K562 (cell line): ENCODE results near the gene FAM3C. TPM values are rescaled to one million over a fixed set of nuclear protein-coding genes. Genes with fewer than 3 reads are reported as not detected.
A peak's percentile ranks its signal among the peaks of the same experiment; 100 is the strongest.

Source experiments
- ATAC-seq: fragments of 200-7000 bp; cut with Tn5 transposase; 3 replicates; pipeline ENCODE4 v1.9.1; 2020; ENCODE audit warnings: moderate library complexity
- BruUV-seq: library from RNA; stranded (reverse); fragments of 400-500 nt; replicated peaks from 2 replicates; lab custom pipeline; 2021; lab: Mats Ljungman, UMichigan
- CTCF ChIA-PET: fragments of 300-600 bp; formaldehyde crosslinking; extraction: SDS; loops from one replicate; lab custom pipeline; 2021; ENCODE audit warnings: low intra/inter-chr PET ratio; lab: Yijun Ruan, JAX
- POLR2A ChIA-PET: fragments of 300-600, 350-650 bp; sonication (Branson Sonifier 250); formaldehyde crosslinking; extraction: SDS; loops from one replicate; lab custom pipeline; 2021; ENCODE audit warnings: antibody characterized with exemption, inconsistent platforms; lab: Yijun Ruan, JAX
- DNase-seq, 4 experiments: peaks; one replicate each; pipeline versions ENCODE4 v3.0.0 to v3.0.0-alpha.2; 2011 to 2018; ENCODE audit warnings: low spot score in 3 of 4, mixed read lengths in 3 of 4; ENCODE audit errors: extremely low read depth in 1 of 4
- FAIRE-seq: peaks from 2 replicates; lab custom pipeline; 2011; peaks lifted over from hg19 to GRCh38; lab: Jason Lieb, UNC
- H2AFZ ChIP-seq: 2 replicates; pipeline ENCODE4 v1.6.0; 2011; ENCODE audit warnings: low read depth, low read length, control low read depth, inconsistent platforms
- H3K27ac ChIP-seq: fragments of 200-600 bp; 3 replicates; pipeline ENCODE4 v1.8.0; 2011; ENCODE audit warnings: low read depth, mild to moderate bottlenecking, control low read depth, inconsistent platforms, low read length, moderate library complexity, mixed read lengths; ENCODE audit errors: extremely low read depth
- H3K27me3 ChIP-seq, 2 experiments: fragments of 300-600 bp in 1 of 2; 2 replicates in 1 of 2; 3 replicates in 1 of 2; pipeline versions ENCODE4 v1.6.0 to v1.8.0; 2011; ENCODE audit warnings: inconsistent platforms in 2 of 2, low read length in 2 of 2, mild to moderate bottlenecking in 1 of 2, mixed read lengths in 1 of 2, moderate library complexity in 1 of 2; ENCODE audit not compliant: control insufficient read depth in 2 of 2, insufficient read depth in 2 of 2
- H3K36me3 ChIP-seq: fragments of 300-600 bp; 3 replicates; pipeline ENCODE4 v1.8.0; 2011; ENCODE audit warnings: mild to moderate bottlenecking, low read length, inconsistent platforms; ENCODE audit not compliant: control insufficient read depth, insufficient read depth
- H3K4me1 ChIP-seq, 2 experiments: fragments of 200-600 bp in 1 of 2; replicated peaks in 1 of 2; 2 replicates in 1 of 2; 3 replicates in 1 of 2; pipeline versions ENCODE4 v1.5.1 to v1.8.0; 2011; ENCODE audit warnings: inconsistent platforms in 2 of 2, low read length in 2 of 2, mild to moderate bottlenecking in 1 of 2, mixed read lengths in 1 of 2, moderate library complexity in 1 of 2; ENCODE audit not compliant: control insufficient read depth in 2 of 2, insufficient read depth in 2 of 2
- H3K4me2 ChIP-seq: 2 replicates; pipeline ENCODE4 v1.6.1; 2011; ENCODE audit warnings: low read length, control low read depth, inconsistent platforms, mixed read lengths; ENCODE audit not compliant: insufficient read depth
- H3K4me3 ChIP-seq: fragments of 200-600 bp; sonication (generic), shearing (Covaris generic); 2 replicates; pipeline ENCODE4 v1.5.1; 2016; ENCODE audit warnings: control low read depth, inconsistent platforms
- H3K79me2 ChIP-seq: fragments of 200-600 bp; 3 replicates; pipeline ENCODE4 v1.8.0; 2011; ENCODE audit warnings: low read length, inconsistent platforms; ENCODE audit not compliant: control insufficient read depth, insufficient read depth
- H3K9ac ChIP-seq, 2 experiments: 2 replicates each; pipeline versions ENCODE4 v1.6.0 to v1.6.1; 2011; ENCODE audit warnings: low read depth in 2 of 2, low read length in 2 of 2, control low read depth in 1 of 2, inconsistent platforms in 1 of 2, mild to moderate bottlenecking in 1 of 2, mixed read lengths in 1 of 2; ENCODE audit not compliant: insufficient read depth in 1 of 2
- H3K9me1 ChIP-seq: one replicate; pipeline ENCODE4 v1.6.0; 2011; ENCODE audit warnings: inconsistent platforms, mild to moderate bottlenecking, low read length, moderate library complexity; ENCODE audit not compliant: control insufficient read depth, insufficient read depth
- H3K9me3 ChIP-seq: replicated peaks from 2 replicates; pipeline ENCODE4 v1.5.1; 2011; ENCODE audit warnings: low read depth, low read length, inconsistent platforms; ENCODE audit not compliant: control insufficient read depth, insufficient read depth
- H4K20me1 ChIP-seq: replicated peaks from 2 replicates; pipeline ENCODE4 v1.6.1; 2011; ENCODE audit warnings: low read length, inconsistent platforms, mixed read lengths; ENCODE audit not compliant: control insufficient read depth, insufficient read depth
- CBX1 ChIP-seq: sonication (generic); IDR thresholded peaks from 2 replicates; pipeline ENCODE4 v1.6.1; 2016; ENCODE audit warnings: antibody characterized with exemption, low read depth, mild to moderate bottlenecking
- CEBPG ChIP-seq, 3 experiments: fragments of 200-800 bp in 1 of 3; sonication (Bioruptor generic) in 1 of 3; sonication (generic) in 1 of 3; formaldehyde crosslinking in 1 of 3; IDR thresholded peaks in 2 of 3; conservative IDR thresholded peaks in 1 of 3; 2 replicates each; pipeline versions ENCODE4 v1.6.1 to v1.8.0; 2016 to 2022; ENCODE audit warnings: missing compliant biosample characterization in 2 of 3, missing genetic modification characterization in 2 of 3, mild to moderate bottlenecking in 1 of 3, missing genetic modification reagents in 1 of 3
- ETV5 ChIP-seq: sonication (generic); formaldehyde crosslinking; IDR thresholded peaks from 2 replicates; pipeline ENCODE4 v1.4.0; 2020; ENCODE audit warnings: low read depth, mild to moderate bottlenecking, missing genetic modification reagents
- KLF1 ChIP-seq: fragments of 450-650 bp; IDR thresholded peaks from 2 replicates; pipeline ENCODE4 v1.6.1; 2016; ENCODE audit warnings: missing genetic modification characterization, missing compliant biosample characterization
- NFRKB ChIP-seq: fragments of 450-650 bp; IDR thresholded peaks from 2 replicates; pipeline ENCODE4 v1.6.1; 2016; ENCODE audit warnings: low read depth
- NR4A1 ChIP-seq, 2 experiments: fragments of 250-450 bp in 1 of 2; fragments of 450-650 bp in 1 of 2; sonication (Bioruptor Pico) in 1 of 2; IDR thresholded peaks; 2 replicates each; pipeline versions ENCODE4 v1.4.0 to v1.6.1; 2016 to 2020; ENCODE audit warnings: mild to moderate bottlenecking in 2 of 2, missing compliant biosample characterization in 1 of 2, missing genetic modification characterization in 1 of 2, moderate library complexity in 1 of 2
- PHB2 ChIP-seq: fragments of 450-650 bp; IDR thresholded peaks from 2 replicates; pipeline ENCODE4 v1.6.1; 2017; ENCODE audit warnings: low read depth
- PHF8 ChIP-seq: fragments of 200-600 bp; sonication (generic); IDR thresholded peaks from 2 replicates; pipeline ENCODE4 v1.6.1; 2012; ENCODE audit warnings: mixed run types, mild to moderate bottlenecking, inconsistent platforms, low read length, moderate library complexity, borderline replicate concordance
- POLR2G ChIP-seq: fragments of 200-400 bp; formaldehyde crosslinking; IDR thresholded peaks from 2 replicates; pipeline ENCODE4 v1.6.1; 2017; ENCODE audit warnings: low read depth, mild to moderate bottlenecking, antibody characterized with exemption, low read length, moderate library complexity
- RBFOX2 ChIP-seq: fragments of 200-400 bp; formaldehyde crosslinking; IDR thresholded peaks from 2 replicates; pipeline ENCODE4 v1.6.1; 2017; ENCODE audit warnings: low read depth, mild to moderate bottlenecking, low read length, moderate library complexity
- RHOXF2B ChIP-seq: fragments of 250-450 bp; sonication (Bioruptor Pico); conservative IDR thresholded peaks from 2 replicates; pipeline ENCODE4 v1.5.1; 2021
- SMARCA4 ChIP-seq: fragments of 450-650 bp; IDR thresholded peaks from 2 replicates; pipeline ENCODE4 v1.6.1; 2016
- TEAD2 ChIP-seq: fragments of 450-650 bp; IDR thresholded peaks from 2 replicates; pipeline ENCODE4 v1.6.1; 2016; ENCODE audit warnings: missing genetic modification characterization, control low read depth, missing compliant biosample characterization
- WGBS: fragments of 100-300 bp; shearing (Covaris generic); methylation state at CpG from one replicate; pipeline ENCODE4 v1.1.6; 2016; ENCODE audit warnings: low coverage, mixed read lengths; ENCODE audit not compliant: insufficient coverage; ENCODE audit errors: missing lambda C conversion rate; 5-methylcytosine and 5-hydroxymethylcytosine counted together
- in situ Hi-C: fragments of 300-500 bp; cut with MboI; formaldehyde crosslinking; loops from 4 replicates; pipeline ENCODE4 v1.15.0; 2018; ENCODE audit warnings: inconsistent platforms, mixed read lengths
- intact Hi-C: fragments of 100-400 bp; cut with micrococcal nuclease; formaldehyde crosslinking; loops from 2 replicates; pipeline ENCODE4 v1.14.2; 2022
- polyA plus RNA-seq, 8 experiments: library from polyadenylated mRNA; depleted of rRNA in 4 of 8; stranded (reverse) in 5 of 8; unstranded in 3 of 8; fragments of >200 nt; fragmentation: Nextera tagmentation in 2 of 8; fragmentation: Illumina TruSeq in 1 of 8; extraction: Ambion mirVana in 2 of 8; extraction: Trizol in 1 of 8; gene quantifications; 2 replicates each; pipeline versions ENCODE4 v1.2.1 to v1.2.3, GENCODE V29; 2011 to 2014; ENCODE audit warnings: inconsistent platforms in 1 of 8, missing spikeins in 1 of 8
- total RNA-seq, 7 experiments: library from RNA; depleted of rRNA in 6 of 7; stranded (reverse); fragments of >200 nt in 6 of 7; fragmentation: Illumina TruSeq in 2 of 7; extraction: Trizol in 2 of 7; gene quantifications; 2 replicates each; pipeline versions ENCODE4 v1.2.1 to v1.2.3, GENCODE V29; 2011 to 2021; ENCODE audit warnings: low replicate concordance in 1 of 7
- TF ChIP-seq, protein P1 (sequence below): fragments of 450-650 bp; IDR thresholded peaks from 2 replicates; pipeline ENCODE4 v1.6.1; 2017; ENCODE audit warnings: antibody characterized with exemption, mild to moderate bottlenecking
- TF ChIP-seq, protein P2 (sequence below): sonication (generic); formaldehyde crosslinking; IDR thresholded peaks from 2 replicates; pipeline ENCODE4 v1.9.0; 2022; ENCODE audit warnings: mild to moderate bottlenecking, missing genetic modification reagents

The FAM3C gene
- total and polyA plus RNA-seq, 9 of the 15 experiments (the other 6 are each of a cell fraction or from before 2014, with no cell fraction given): 10.6 to 42.6 (median 30.0) TPM

DNA sequence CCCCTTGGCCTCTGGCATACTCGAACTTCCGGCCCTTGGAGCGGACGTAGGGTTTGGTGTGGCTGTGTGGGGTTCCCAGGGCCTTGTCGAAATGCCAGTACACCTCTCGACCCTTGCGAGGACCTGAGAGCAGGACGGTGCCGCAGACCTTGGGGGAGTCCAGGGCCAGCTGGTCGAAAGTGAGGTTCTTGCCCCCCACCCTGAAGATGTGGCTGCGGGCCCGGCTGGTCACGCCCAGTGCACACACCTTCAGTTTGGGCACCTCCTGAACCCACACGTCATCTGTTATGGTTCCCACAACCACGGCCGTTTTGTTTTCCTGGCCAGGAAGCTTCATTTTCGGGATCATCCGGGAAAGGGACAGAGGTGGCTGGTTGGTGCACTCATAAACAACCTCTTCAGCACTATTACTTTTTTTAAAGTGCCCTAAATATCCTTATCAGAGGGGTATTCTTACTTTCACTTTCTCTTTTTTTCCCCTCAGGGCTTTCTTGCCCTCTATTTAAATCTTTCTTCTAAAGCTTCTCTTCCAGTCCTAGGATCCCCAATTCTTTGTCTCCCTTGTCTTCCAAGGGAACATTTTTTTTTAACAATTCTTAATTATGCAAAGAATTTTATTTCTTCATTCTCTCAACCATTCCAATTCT lies 44.9 kb upstream of the FAM3C start:
- peak; percentile 60 for ATAC-seq
- H3K4me3 ChIP-seq: peak overlapping the region; percentile 17
- intact Hi-C loops: no loop called here
- FAIRE-seq: no peak
- H3K4me1 ChIP-seq: peaks cover 11 to 14% of the 10 kb centered on the region in 2 experiments; a peak in 4 of 5 replicates
- no peaks in the 10 kb centered on the region for H3K9me3 ChIP-seq
- H3K9ac ChIP-seq: peak overlapping the region; percentile 60 to 76
- POLR2A ChIA-PET: interaction anchor here (1.4 kb wide), 2 partner anchors 17 to 45 kb away, joined by 6 to 7 read pairs; partner anchors contain the start of gene FAM3C
- in situ Hi-C loops: no loop called here
- DNase-seq: peak in 2 of 4 experiments; percentile 29 to 31
- H3K27me3 ChIP-seq: no peaks in the 10 kb centered on the region
- H3K36me3 ChIP-seq: no peaks in the 10 kb centered on the region
- WGBS: 34% methylated on average over 18 of the region's 18 CpGs
- peak overlapping the region; percentile 48; the same call in 2 of the 3 replicates for H3K27ac ChIP-seq
- CTCF ChIA-PET: interaction anchor here (0.6 kb wide), 1 partner anchor 13 kb away, joined by 3 read pairs; no protein-coding TSS in a partner anchor
- H4K20me1 ChIP-seq: no peaks in the 10 kb centered on the region
- no TSS peak for BruUV-seq
- peak overlapping the region; percentile 99 for H2AFZ ChIP-seq
- no peaks in the 10 kb centered on the region for H3K79me2 ChIP-seq
- H3K9me1 ChIP-seq: no peaks in the 10 kb centered on the region
- H3K4me2 ChIP-seq: peak overlapping the region; percentile 80
- TF ChIP-seq CBX1: 0 out of 2 replicates have a peak, but pooled peaks have one; percentile 33
- TF ChIP-seq RBFOX2: 0 out of 2 replicates have a peak, but pooled peaks have one; percentile 24
- TF ChIP-seq ETV5 (CRISPR knock-in tag): no peak
- TF ChIP-seq NFRKB: no peak
- TF ChIP-seq PHF8: peak; percentile 14; the same call in 1 of the 2 replicates
- TF ChIP-seq, protein P1, sequence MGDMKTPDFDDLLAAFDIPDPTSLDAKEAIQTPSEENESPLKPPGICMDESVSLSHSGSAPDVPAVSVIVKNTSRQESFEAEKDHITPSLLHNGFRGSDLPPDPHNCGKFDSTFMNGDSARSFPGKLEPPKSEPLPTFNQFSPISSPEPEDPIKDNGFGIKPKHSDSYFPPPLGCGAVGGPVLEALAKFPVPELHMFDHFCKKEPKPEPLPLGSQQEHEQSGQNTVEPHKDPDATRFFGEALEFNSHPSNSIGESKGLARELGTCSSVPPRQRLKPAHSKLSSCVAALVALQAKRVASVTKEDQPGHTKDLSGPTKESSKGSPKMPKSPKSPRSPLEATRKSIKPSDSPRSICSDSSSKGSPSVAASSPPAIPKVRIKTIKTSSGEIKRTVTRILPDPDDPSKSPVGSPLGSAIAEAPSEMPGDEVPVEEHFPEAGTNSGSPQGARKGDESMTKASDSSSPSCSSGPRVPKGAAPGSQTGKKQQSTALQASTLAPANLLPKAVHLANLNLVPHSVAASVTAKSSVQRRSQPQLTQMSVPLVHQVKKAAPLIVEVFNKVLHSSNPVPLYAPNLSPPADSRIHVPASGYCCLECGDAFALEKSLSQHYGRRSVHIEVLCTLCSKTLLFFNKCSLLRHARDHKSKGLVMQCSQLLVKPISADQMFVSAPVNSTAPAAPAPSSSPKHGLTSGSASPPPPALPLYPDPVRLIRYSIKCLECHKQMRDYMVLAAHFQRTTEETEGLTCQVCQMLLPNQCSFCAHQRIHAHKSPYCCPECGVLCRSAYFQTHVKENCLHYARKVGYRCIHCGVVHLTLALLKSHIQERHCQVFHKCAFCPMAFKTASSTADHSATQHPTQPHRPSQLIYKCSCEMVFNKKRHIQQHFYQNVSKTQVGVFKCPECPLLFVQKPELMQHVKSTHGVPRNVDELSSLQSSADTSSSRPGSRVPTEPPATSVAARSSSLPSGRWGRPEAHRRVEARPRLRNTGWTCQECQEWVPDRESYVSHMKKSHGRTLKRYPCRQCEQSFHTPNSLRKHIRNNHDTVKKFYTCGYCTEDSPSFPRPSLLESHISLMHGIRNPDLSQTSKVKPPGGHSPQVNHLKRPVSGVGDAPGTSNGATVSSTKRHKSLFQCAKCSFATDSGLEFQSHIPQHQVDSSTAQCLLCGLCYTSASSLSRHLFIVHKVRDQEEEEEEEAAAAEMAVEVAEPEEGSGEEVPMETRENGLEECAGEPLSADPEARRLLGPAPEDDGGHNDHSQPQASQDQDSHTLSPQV: peak; percentile 69; the same call in 1 of the 2 replicates
- 0 out of 2 replicates have a peak, but pooled peaks have one; percentile 27 for TF ChIP-seq POLR2G
- TF ChIP-seq, protein P2, sequence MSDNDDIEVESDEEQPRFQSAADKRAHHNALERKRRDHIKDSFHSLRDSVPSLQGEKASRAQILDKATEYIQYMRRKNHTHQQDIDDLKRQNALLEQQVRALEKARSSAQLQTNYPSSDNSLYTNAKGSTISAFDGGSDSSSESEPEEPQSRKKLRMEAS: no peak
- TF ChIP-seq NR4A1 (CRISPR knock-in tag; IDR thresholded peaks at IDR 0.05): no peak
- peak; percentile 76; the same call in 1 of the 2 replicates for TF ChIP-seq NR4A1 (tag; IDR thresholded peaks at IDR 0.05)
- TF ChIP-seq PHB2: no peak
- TF ChIP-seq KLF1: peak; percentile 50; the same call in 1 of the 2 replicates
- no peak for TF ChIP-seq TEAD2 (tag)
- TF ChIP-seq SMARCA4: peak; percentile 30; the same call in 1 of the 2 replicates
- TF ChIP-seq CEBPG (CRISPR knock-in tag; IDR thresholded peaks at IDR 0.05): no peak
- no peak for TF ChIP-seq CEBPG (tag; conservative IDR thresholded peaks at IDR 0.05 in 1 of 2, IDR thresholded peaks at IDR 0.05 in 1 of 2)
- TF ChIP-seq RHOXF2B: no peak
